Measurements from ENCODE around the gene DRAM2. TPM values are rescaled to one million over a fixed set of nuclear protein-coding genes. Genes with fewer than 3 reads are reported as not detected.

The DRAM2 gene
- total and polyA plus RNA-seq, 2 of the 13 experiments (the other 11 are each of a cell fraction or from before 2014, with no cell fraction given) = 33.2 to 123 TPM

DNA sequence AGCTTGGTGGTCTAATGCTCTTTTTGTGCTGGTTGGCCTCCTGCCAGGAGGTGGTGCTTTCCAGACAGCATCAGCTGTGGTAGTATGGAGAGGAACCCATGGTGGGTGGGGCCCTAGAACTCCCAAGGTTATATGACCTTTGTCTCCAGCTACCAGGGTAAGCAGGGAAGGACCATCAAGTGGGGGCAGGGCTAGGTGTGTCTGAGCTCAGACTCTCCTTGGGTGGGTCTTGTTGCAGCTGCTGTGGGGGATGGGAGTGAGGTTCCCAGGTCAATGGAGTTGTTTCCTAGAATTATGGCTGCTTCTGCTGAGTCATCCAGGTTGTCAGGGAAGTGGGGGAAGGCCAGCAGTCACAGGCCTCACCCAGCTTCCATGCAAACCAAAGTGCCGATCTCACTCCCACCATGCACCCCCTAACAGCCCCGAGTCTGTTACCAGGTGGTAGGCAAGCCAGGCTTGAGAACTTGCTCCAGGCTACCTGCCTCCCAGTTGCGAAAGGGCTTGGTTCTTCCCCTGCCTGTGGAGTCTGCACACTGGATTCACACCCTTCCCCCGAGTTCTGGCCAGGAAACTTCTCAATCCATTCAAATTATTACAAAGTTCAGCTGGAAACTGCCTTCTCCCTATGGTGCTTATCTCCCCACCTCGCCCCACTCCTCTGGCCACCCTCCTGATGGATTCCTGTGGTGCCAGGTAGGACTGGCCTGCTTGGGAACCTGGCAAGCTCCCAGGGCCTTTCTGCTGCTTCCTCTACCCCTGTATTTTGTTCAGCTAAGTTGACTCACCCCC, 37.8 kb downstream of the DRAM2 start:
- H3K27me3 ChIP-seq (ENCODE audit: control insufficient read depth in 1 of 2, insufficient read depth in 2 of 2, low read length in 2 of 2) = no peaks in the 10 kb centered on the region
- no peak overlapping the region for H3K27ac ChIP-seq (ENCODE audit: extremely low read length, insufficient read depth, low read length)
- no peaks in the 10 kb centered on the region for H4K20me1 ChIP-seq (ENCODE audit: insufficient read depth, low read length)
- H3K9me3 ChIP-seq (ENCODE audit: low read length) = peaks cover 18% of the 10 kb centered on the region
- H3K4me1 ChIP-seq (ENCODE audit: insufficient read depth, low read length) = peaks cover 32% of the 10 kb centered on the region
- intact Hi-C loops (cut with micrococcal nuclease; ENCODE audit: unreplicated experiment) (no loop called here), in situ Hi-C loops (cut with HindIII; ENCODE audit: extremely low pct_ligation_motif_present, low pct_unique_long_range_greater_than_20kb) (no loop called here)
- no peaks in the 10 kb centered on the region for H3K36me3 ChIP-seq (replicated peaks in 1 of 2; ENCODE audit: control insufficient read depth in 1 of 2, insufficient read depth in 2 of 2, low read length in 2 of 2)
- POLR2A ChIA-PET = no interaction called here
- TF ChIP-seq MAFK (conservative IDR thresholded peaks at IDR 0.05 in 1 of 2, IDR thresholded peaks at IDR 0.05 in 1 of 2; ENCODE audit: low read length in 2 of 2) (peak in 1 of 2 experiments; percentile 39; a peak in 1 of 4 replicates), CEBPG (CRISPR knock-in tag; IDR thresholded peaks at IDR 0.05) (peak; percentile 28; the same call in 1 of the 2 replicates), ZNF292 (CRISPR knock-in tag; IDR thresholded peaks at IDR 0.05; ENCODE audit: borderline replicate concordance, low read depth) (no peak), NFYC (CRISPR knock-in tag; IDR thresholded peaks at IDR 0.05) (no peak), ZNF432 (CRISPR knock-in tag; IDR thresholded peaks at IDR 0.05; ENCODE audit: borderline replicate concordance) (no peak), DMAP1 (CRISPR knock-in tag; IDR thresholded peaks at IDR 0.05) (no peak), FOSL2 (CRISPR knock-in tag; IDR thresholded peaks at IDR 0.05) (peak; percentile 26; the same call in 1 of the 2 replicates), YEATS4 (CRISPR knock-in tag; IDR thresholded peaks at IDR 0.05; ENCODE audit: borderline replicate concordance) (0 out of 2 replicates have a peak, but pooled peaks have one; percentile 25), NFE2L2 (IDR thresholded peaks at IDR 0.05; ENCODE audit: low read length) (peak; percentile 85), HNRNPK (IDR thresholded peaks at IDR 0.05; ENCODE audit: low read depth, low read length, poor library complexity, severe bottlenecking) (no peak)
- TF ChIP-seq, protein P1, sequence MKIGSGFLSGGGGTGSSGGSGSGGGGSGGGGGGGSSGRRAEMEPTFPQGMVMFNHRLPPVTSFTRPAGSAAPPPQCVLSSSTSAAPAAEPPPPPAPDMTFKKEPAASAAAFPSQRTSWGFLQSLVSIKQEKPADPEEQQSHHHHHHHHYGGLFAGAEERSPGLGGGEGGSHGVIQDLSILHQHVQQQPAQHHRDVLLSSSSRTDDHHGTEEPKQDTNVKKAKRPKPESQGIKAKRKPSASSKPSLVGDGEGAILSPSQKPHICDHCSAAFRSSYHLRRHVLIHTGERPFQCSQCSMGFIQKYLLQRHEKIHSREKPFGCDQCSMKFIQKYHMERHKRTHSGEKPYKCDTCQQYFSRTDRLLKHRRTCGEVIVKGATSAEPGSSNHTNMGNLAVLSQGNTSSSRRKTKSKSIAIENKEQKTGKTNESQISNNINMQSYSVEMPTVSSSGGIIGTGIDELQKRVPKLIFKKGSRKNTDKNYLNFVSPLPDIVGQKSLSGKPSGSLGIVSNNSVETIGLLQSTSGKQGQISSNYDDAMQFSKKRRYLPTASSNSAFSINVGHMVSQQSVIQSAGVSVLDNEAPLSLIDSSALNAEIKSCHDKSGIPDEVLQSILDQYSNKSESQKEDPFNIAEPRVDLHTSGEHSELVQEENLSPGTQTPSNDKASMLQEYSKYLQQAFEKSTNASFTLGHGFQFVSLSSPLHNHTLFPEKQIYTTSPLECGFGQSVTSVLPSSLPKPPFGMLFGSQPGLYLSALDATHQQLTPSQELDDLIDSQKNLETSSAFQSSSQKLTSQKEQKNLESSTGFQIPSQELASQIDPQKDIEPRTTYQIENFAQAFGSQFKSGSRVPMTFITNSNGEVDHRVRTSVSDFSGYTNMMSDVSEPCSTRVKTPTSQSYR (CRISPR knock-in tag; IDR thresholded peaks at IDR 0.05; ENCODE audit: borderline replicate concordance) = peak; percentile 59; the same call in 1 of the 2 replicates
- TF ChIP-seq, protein P2, sequence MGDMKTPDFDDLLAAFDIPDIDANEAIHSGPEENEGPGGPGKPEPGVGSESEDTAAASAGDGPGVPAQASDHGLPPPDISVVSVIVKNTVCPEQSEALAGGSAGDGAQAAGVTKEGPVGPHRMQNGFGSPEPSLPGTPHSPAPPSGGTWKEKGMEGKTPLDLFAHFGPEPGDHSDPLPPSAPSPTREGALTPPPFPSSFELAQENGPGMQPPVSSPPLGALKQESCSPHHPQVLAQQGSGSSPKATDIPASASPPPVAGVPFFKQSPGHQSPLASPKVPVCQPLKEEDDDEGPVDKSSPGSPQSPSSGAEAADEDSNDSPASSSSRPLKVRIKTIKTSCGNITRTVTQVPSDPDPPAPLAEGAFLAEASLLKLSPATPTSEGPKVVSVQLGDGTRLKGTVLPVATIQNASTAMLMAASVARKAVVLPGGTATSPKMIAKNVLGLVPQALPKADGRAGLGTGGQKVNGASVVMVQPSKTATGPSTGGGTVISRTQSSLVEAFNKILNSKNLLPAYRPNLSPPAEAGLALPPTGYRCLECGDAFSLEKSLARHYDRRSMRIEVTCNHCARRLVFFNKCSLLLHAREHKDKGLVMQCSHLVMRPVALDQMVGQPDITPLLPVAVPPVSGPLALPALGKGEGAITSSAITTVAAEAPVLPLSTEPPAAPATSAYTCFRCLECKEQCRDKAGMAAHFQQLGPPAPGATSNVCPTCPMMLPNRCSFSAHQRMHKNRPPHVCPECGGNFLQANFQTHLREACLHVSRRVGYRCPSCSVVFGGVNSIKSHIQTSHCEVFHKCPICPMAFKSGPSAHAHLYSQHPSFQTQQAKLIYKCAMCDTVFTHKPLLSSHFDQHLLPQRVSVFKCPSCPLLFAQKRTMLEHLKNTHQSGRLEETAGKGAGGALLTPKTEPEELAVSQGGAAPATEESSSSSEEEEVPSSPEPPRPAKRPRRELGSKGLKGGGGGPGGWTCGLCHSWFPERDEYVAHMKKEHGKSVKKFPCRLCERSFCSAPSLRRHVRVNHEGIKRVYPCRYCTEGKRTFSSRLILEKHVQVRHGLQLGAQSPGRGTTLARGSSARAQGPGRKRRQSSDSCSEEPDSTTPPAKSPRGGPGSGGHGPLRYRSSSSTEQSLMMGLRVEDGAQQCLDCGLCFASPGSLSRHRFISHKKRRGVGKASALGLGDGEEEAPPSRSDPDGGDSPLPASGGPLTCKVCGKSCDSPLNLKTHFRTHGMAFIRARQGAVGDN (CRISPR knock-in tag; IDR thresholded peaks at IDR 0.05) = 0 out of 2 replicates have a peak, but pooled peaks have one; percentile 15
- TF ChIP-seq, protein P3, sequence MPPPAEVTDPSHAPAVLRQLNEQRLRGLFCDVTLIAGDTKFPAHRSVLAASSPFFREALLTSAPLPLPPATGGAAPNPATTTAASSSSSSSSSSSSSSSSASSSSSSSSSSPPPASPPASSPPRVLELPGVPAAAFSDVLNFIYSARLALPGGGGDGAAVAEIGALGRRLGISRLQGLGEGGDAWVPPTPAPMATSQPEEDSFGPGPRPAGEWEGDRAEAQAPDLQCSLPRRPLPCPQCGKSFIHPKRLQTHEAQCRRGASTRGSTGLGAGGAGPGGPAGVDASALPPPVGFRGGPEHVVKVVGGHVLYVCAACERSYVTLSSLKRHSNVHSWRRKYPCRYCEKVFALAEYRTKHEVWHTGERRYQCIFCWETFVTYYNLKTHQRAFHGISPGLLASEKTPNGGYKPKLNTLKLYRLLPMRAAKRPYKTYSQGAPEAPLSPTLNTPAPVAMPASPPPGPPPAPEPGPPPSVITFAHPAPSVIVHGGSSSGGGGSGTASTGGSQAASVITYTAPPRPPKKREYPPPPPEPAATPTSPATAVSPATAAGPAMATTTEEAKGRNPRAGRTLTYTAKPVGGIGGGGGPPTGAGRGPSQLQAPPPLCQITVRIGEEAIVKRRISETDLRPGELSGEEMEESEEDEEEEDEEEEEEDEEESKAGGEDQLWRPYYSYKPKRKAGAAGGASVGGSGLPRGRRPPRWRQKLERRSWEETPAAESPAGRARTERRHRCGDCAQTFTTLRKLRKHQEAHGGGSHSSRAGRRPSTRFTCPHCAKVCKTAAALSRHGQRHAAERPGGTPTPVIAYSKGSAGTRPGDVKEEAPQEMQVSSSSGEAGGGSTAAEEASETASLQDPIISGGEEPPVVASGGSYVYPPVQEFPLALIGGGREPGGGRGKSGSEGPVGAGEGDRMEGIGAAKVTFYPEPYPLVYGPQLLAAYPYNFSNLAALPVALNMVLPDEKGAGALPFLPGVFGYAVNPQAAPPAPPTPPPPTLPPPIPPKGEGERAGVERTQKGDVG (CRISPR knock-in tag; IDR thresholded peaks at IDR 0.05; ENCODE audit: borderline replicate concordance) = no peak
- no peak overlapping the region for H2AFZ ChIP-seq (ENCODE audit: low read length)
- DNase-seq (ENCODE audit: low spot score) (no peak), ATAC-seq (peak; percentile 40), FAIRE-seq (no peak)
- 42% methylated on average over 4 of the region's 5 CpGs for WGBS (ENCODE audit: low lambda C conversion rate)
- CTCF ChIA-PET (ENCODE audit: low intra/inter-chr PET ratio, low total read pairs) = no interaction called here
- H3K79me2 ChIP-seq (ENCODE audit: insufficient read depth, low read length) = no peaks in the 10 kb centered on the region
- peak overlapping the region in 1 of 3 experiments; percentile 9; a peak in 2 of 6 replicates for H3K4me3 ChIP-seq (replicated peaks in 1 of 3; ENCODE audit: insufficient read depth in 1 of 3, low read depth in 2 of 3, low read length in 3 of 3)
- H3K4me2 ChIP-seq (ENCODE audit: low read depth, low read length) = peak overlapping the region; percentile 48
- no peak overlapping the region for H3K9ac ChIP-seq (ENCODE audit: insufficient read depth, low read depth, low read length)
- BruUV-seq (replicated peaks) = no TSS peak
